ENCODE measurements around the gene CCDC60.

Gene CCDC60

GRCh38 chr12:119397540-119397939 lies 63.0 kb downstream of the CCDC60 start:
- TF ChIP-seq PAX5 (IDR thresholded peaks at IDR 0.05; ENCODE audit: insufficient read depth, low read length, severe bottlenecking) (no peak), POLR2AphosphoS5 (IDR thresholded peaks at IDR 0.05; ENCODE audit: low read depth, low read length) (no peak), SPI1 (IDR thresholded peaks at IDR 0.05; ENCODE audit: low read depth, low read length) (no peak), POLR2A (IDR thresholded peaks at IDR 0.05; ENCODE audit: low read depth, low read length) (no peak), TAF1 (IDR thresholded peaks at IDR 0.05; ENCODE audit: low read depth, low read length) (no peak), POU2F2 (IDR thresholded peaks at IDR 0.05; ENCODE audit: low read depth, low read length) (no peak)
- FAIRE-seq, result no peak
- no peak for DNase-seq (ENCODE audit: insufficient read length, low spot score)

GRCh38 chr12:119398190-119398589 lies 63.7 kb downstream of the CCDC60 start:
- DNase-seq (ENCODE audit: insufficient read length, low spot score), result no peak
- no peak for TF ChIP-seq SPI1 (IDR thresholded peaks at IDR 0.05; ENCODE audit: low read depth, low read length)
- no peak for TF ChIP-seq TAF1 (IDR thresholded peaks at IDR 0.05; ENCODE audit: low read depth, low read length)
- no peak for FAIRE-seq

- no peak for FAIRE-seq
- no peak for DNase-seq (ENCODE audit: insufficient read length, low spot score)
- TF ChIP-seq SPI1 (IDR thresholded peaks at IDR 0.05; ENCODE audit: low read depth, low read length) (no peak), POLR2A (IDR thresholded peaks at IDR 0.05; ENCODE audit: low read depth, low read length) (no peak), PAX5 (IDR thresholded peaks at IDR 0.05; ENCODE audit: insufficient read depth, low read length, severe bottlenecking) (no peak), TAF1 (IDR thresholded peaks at IDR 0.05; ENCODE audit: low read depth, low read length) (no peak), POLR2AphosphoS5 (IDR thresholded peaks at IDR 0.05; ENCODE audit: low read depth, low read length) (no peak)
Measured at GRCh38 chr12:119399301-119399700, 64.8 kb downstream of the CCDC60 start.

GRCh38 chr12:119406308-119406707 lies 71.8 kb downstream of the CCDC60 start:
- TF ChIP-seq POLR2AphosphoS5 (IDR thresholded peaks at IDR 0.05; ENCODE audit: low read depth, low read length) (no peak), POU2F2 (IDR thresholded peaks at IDR 0.05; ENCODE audit: low read depth, low read length) (no peak), PAX5 (IDR thresholded peaks at IDR 0.05; ENCODE audit: insufficient read depth, low read length, severe bottlenecking) (no peak), SPI1 (IDR thresholded peaks at IDR 0.05; ENCODE audit: low read depth, low read length) (no peak), POLR2A (IDR thresholded peaks at IDR 0.05; ENCODE audit: low read depth, low read length) (no peak), TAF1 (IDR thresholded peaks at IDR 0.05; ENCODE audit: low read depth, low read length) (no peak)
- no peak for DNase-seq (ENCODE audit: insufficient read length, low spot score)
- FAIRE-seq, result no peak

- FAIRE-seq, result no peak
- TF ChIP-seq TAF1 (IDR thresholded peaks at IDR 0.05; ENCODE audit: low read depth, low read length), result no peak
- no peak for TF ChIP-seq POLR2AphosphoS5 (IDR thresholded peaks at IDR 0.05; ENCODE audit: low read depth, low read length)
- no peak for TF ChIP-seq POU2F2 (IDR thresholded peaks at IDR 0.05; ENCODE audit: low read depth, low read length)
- TF ChIP-seq PAX5 (IDR thresholded peaks at IDR 0.05; ENCODE audit: insufficient read depth, low read length, severe bottlenecking), result no peak
- no peak for TF ChIP-seq POLR2A (IDR thresholded peaks at IDR 0.05; ENCODE audit: low read depth, low read length)
- TF ChIP-seq SPI1 (IDR thresholded peaks at IDR 0.05; ENCODE audit: low read depth, low read length), result no peak
- DNase-seq (ENCODE audit: insufficient read length, low spot score), result no peak
Measured at GRCh38 chr12:119406811-119407210, 72.3 kb downstream of the CCDC60 start.

- TF ChIP-seq POLR2A (IDR thresholded peaks at IDR 0.05; ENCODE audit: low read depth, low read length) (no peak), PAX5 (IDR thresholded peaks at IDR 0.05; ENCODE audit: insufficient read depth, low read length, severe bottlenecking) (no peak), POLR2AphosphoS5 (IDR thresholded peaks at IDR 0.05; ENCODE audit: low read depth, low read length) (no peak), POU2F2 (IDR thresholded peaks at IDR 0.05; ENCODE audit: low read depth, low read length) (no peak)
- DNase-seq (ENCODE audit: insufficient read length, low spot score) (no peak), FAIRE-seq (no peak)
Measured at GRCh38 chr12:119409043-119409442, 74.5 kb downstream of the CCDC60 start.

- no peak for TF ChIP-seq POLR2AphosphoS5 (IDR thresholded peaks at IDR 0.05; ENCODE audit: low read depth, low read length)
- TF ChIP-seq PAX5 (IDR thresholded peaks at IDR 0.05; ENCODE audit: insufficient read depth, low read length, severe bottlenecking), result no peak
- TF ChIP-seq TAF1 (IDR thresholded peaks at IDR 0.05; ENCODE audit: low read depth, low read length), result no peak
- TF ChIP-seq SPI1 (IDR thresholded peaks at IDR 0.05; ENCODE audit: low read depth, low read length), result no peak
- TF ChIP-seq POLR2A (IDR thresholded peaks at IDR 0.05; ENCODE audit: low read depth, low read length), result no peak
- DNase-seq (ENCODE audit: insufficient read length, low spot score) (no peak), FAIRE-seq (no peak)
Measured at GRCh38 chr12:119410396-119410795, 75.9 kb downstream of the CCDC60 start.

- FAIRE-seq, result no peak
- TF ChIP-seq SPI1 (IDR thresholded peaks at IDR 0.05; ENCODE audit: low read depth, low read length) (no peak), POLR2A (IDR thresholded peaks at IDR 0.05; ENCODE audit: low read depth, low read length) (no peak), TAF1 (IDR thresholded peaks at IDR 0.05; ENCODE audit: low read depth, low read length) (no peak), PAX5 (IDR thresholded peaks at IDR 0.05; ENCODE audit: insufficient read depth, low read length, severe bottlenecking) (no peak), POLR2AphosphoS5 (IDR thresholded peaks at IDR 0.05; ENCODE audit: low read depth, low read length) (no peak)
Measured at GRCh38 chr12:119412306-119412705, 77.8 kb downstream of the CCDC60 start.

GRCh38 chr12:119412811-119413794 lies 78.6 kb downstream of the CCDC60 start:
- peak; percentile 24 for DNase-seq (ENCODE audit: insufficient read length, low spot score)
- TF ChIP-seq POU2F2 (IDR thresholded peaks at IDR 0.05; ENCODE audit: low read depth, low read length) (no peak), PAX5 (IDR thresholded peaks at IDR 0.05; ENCODE audit: insufficient read depth, low read length, severe bottlenecking) (no peak), SPI1 (IDR thresholded peaks at IDR 0.05; ENCODE audit: low read depth, low read length) (no peak), POLR2A (IDR thresholded peaks at IDR 0.05; ENCODE audit: low read depth, low read length) (no peak), POLR2AphosphoS5 (IDR thresholded peaks at IDR 0.05; ENCODE audit: low read depth, low read length) (no peak), TAF1 (IDR thresholded peaks at IDR 0.05; ENCODE audit: low read depth, low read length) (no peak)
- FAIRE-seq, result peak; percentile 86

More at GRCh38 chr12:119412306-119412705, 77.8 kb downstream of the CCDC60 start:
- no peak for DNase-seq (ENCODE audit: insufficient read length, low spot score)

GRCh38 chr12:119415714-119416113 lies 81.2 kb downstream of the CCDC60 start:
- no peak for DNase-seq (ENCODE audit: insufficient read length, low spot score)
- no peak for FAIRE-seq
- no peak for TF ChIP-seq SPI1 (IDR thresholded peaks at IDR 0.05; ENCODE audit: low read depth, low read length)
- no peak for TF ChIP-seq PAX5 (IDR thresholded peaks at IDR 0.05; ENCODE audit: insufficient read depth, low read length, severe bottlenecking)
- no peak for TF ChIP-seq POU2F2 (IDR thresholded peaks at IDR 0.05; ENCODE audit: low read depth, low read length)
- TF ChIP-seq TAF1 (IDR thresholded peaks at IDR 0.05; ENCODE audit: low read depth, low read length), result no peak
- TF ChIP-seq POLR2AphosphoS5 (IDR thresholded peaks at IDR 0.05; ENCODE audit: low read depth, low read length), result no peak
- no peak for TF ChIP-seq POLR2A (IDR thresholded peaks at IDR 0.05; ENCODE audit: low read depth, low read length)

Measured in GM12891 (cell line).